HL-60 (cell line): ENCODE results near the gene MID1IP1.

Experiments used
- DNase-seq, 2 experiments: peaks; one replicate each; pipeline ENCODE4 v3.0.0-alpha.2; 2010 to 2020; ENCODE audit warnings: low read depth in 1 of 2, low spot score in 1 of 2
- H3K27ac ChIP-seq: fragments of 250-450 bp; sonication (Bioruptor Pico); replicated peaks from 2 replicates; pipeline ENCODE4 v1.5.1; 2020; ENCODE audit warnings: mild to moderate bottlenecking, moderate library complexity
- H3K27me3 ChIP-seq: fragments of 250-450 bp; sonication (Bioruptor Pico); 2 replicates; pipeline ENCODE4 v1.5.1; 2021; ENCODE audit warnings: mild to moderate bottlenecking, moderate library complexity; ENCODE audit not compliant: insufficient read depth, poor library complexity, severe bottlenecking
- H3K4me3 ChIP-seq: replicated peaks from 2 replicates; pipeline ENCODE4 v1.5.1; 2011; ENCODE audit warnings: mild to moderate bottlenecking, control low read depth, low read length; ENCODE audit not compliant: insufficient read depth
- GABPA ChIP-seq: IDR thresholded peaks from 2 replicates; pipeline ENCODE4 v1.6.1; 2012; ENCODE audit warnings: low read depth
- POLR2AphosphoS5 ChIP-seq: IDR thresholded peaks from 2 replicates; pipeline ENCODE4 v1.6.1; 2012; ENCODE audit warnings: low read depth
- SPI1 ChIP-seq: IDR thresholded peaks from 2 replicates; pipeline ENCODE4 v1.6.1; 2012; ENCODE audit warnings: low read depth, mild to moderate bottlenecking, borderline replicate concordance
- TF ChIP-seq, protein P1 (sequence below): IDR thresholded peaks from one replicate; pipeline ENCODE4 v1.5.1; 2011; ENCODE audit warnings: low read length, control low read depth, inconsistent platforms; ENCODE audit not compliant: insufficient read depth
- TF ChIP-seq, protein P2 (sequence below): IDR thresholded peaks from 2 replicates; pipeline ENCODE4 v1.6.1; 2012; ENCODE audit warnings: low read depth; ENCODE audit not compliant: insufficient replicate concordance

The MID1IP1 gene

DNA sequence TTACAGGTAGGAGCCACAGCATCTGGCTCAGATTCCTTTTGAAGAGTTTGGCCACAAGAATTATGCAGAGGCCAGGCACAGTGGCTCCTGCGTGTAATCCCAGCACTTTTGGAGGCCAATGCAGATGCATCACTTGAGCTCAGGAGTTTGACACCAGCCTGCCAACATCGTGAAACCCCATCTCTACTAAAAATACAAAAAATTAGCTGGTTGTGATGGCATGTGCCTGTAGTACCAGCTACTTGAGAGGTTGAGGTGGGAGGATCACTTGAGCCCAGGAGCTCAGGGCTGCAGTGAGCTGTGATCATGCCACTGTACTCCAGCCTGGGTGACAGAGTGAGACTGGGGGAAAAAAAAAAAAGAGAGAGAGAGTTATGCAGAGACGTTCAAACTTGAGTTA is 53.0 kb downstream of the MID1IP1 start:
- Histone ChIP-seq H3K27ac (no peak overlapping the region), H3K4me3 (no peak overlapping the region), H3K27me3 (no peaks in the 10 kb centered on the region)
- DNase-seq, result no peak
- TF ChIP-seq, protein P1, sequence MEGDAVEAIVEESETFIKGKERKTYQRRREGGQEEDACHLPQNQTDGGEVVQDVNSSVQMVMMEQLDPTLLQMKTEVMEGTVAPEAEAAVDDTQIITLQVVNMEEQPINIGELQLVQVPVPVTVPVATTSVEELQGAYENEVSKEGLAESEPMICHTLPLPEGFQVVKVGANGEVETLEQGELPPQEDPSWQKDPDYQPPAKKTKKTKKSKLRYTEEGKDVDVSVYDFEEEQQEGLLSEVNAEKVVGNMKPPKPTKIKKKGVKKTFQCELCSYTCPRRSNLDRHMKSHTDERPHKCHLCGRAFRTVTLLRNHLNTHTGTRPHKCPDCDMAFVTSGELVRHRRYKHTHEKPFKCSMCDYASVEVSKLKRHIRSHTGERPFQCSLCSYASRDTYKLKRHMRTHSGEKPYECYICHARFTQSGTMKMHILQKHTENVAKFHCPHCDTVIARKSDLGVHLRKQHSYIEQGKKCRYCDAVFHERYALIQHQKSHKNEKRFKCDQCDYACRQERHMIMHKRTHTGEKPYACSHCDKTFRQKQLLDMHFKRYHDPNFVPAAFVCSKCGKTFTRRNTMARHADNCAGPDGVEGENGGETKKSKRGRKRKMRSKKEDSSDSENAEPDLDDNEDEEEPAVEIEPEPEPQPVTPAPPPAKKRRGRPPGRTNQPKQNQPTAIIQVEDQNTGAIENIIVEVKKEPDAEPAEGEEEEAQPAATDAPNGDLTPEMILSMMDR, result no peak
- TF ChIP-seq POLR2AphosphoS5, result no peak
- TF ChIP-seq GABPA, result no peak
- no peak for TF ChIP-seq SPI1
- TF ChIP-seq, protein P2, sequence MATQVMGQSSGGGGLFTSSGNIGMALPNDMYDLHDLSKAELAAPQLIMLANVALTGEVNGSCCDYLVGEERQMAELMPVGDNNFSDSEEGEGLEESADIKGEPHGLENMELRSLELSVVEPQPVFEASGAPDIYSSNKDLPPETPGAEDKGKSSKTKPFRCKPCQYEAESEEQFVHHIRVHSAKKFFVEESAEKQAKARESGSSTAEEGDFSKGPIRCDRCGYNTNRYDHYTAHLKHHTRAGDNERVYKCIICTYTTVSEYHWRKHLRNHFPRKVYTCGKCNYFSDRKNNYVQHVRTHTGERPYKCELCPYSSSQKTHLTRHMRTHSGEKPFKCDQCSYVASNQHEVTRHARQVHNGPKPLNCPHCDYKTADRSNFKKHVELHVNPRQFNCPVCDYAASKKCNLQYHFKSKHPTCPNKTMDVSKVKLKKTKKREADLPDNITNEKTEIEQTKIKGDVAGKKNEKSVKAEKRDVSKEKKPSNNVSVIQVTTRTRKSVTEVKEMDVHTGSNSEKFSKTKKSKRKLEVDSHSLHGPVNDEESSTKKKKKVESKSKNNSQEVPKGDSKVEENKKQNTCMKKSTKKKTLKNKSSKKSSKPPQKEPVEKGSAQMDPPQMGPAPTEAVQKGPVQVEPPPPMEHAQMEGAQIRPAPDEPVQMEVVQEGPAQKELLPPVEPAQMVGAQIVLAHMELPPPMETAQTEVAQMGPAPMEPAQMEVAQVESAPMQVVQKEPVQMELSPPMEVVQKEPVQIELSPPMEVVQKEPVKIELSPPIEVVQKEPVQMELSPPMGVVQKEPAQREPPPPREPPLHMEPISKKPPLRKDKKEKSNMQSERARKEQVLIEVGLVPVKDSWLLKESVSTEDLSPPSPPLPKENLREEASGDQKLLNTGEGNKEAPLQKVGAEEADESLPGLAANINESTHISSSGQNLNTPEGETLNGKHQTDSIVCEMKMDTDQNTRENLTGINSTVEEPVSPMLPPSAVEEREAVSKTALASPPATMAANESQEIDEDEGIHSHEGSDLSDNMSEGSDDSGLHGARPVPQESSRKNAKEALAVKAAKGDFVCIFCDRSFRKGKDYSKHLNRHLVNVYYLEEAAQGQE, result no peak
